Stimulated activated CD8-positive, alpha-beta memory T cell treated with anti-CD3 and anti-CD28 coated beads, Interleukin-7, amount 100 ng/mL, for 4 hours (primary cell): Measurements from ENCODE around the gene ITIH3.

ENCODE experiments used
- DNase-seq, 2 donors: peaks; one replicate each; pipeline ENCODE4 v3.0.0-alpha.2; 2020; ENCODE audit warnings: low read depth in 2 of 2

The ITIH3 gene

GRCh38 chr3:52779837-52780585 is 14.6 kb upstream of the ITIH3 start:
- DNase-seq = no peak

GRCh38 chr3:52781741-52782140 is 12.9 kb upstream of the ITIH3 start:
- no peak for DNase-seq

GRCh38 chr3:52782412-52783210 is 12.0 kb upstream of the ITIH3 start:
- no peak for DNase-seq

- DNase-seq = no peak
Observed at GRCh38 chr3:52783211-52783555, 11.4 kb upstream of the ITIH3 start.

GRCh38 chr3:52784021-52784621 is 10.5 kb upstream of the ITIH3 start:
- no peak for DNase-seq

- DNase-seq = no peak
Observed at GRCh38 chr3:52784931-52785590, 9.5 kb upstream of the ITIH3 start.

- no peak for DNase-seq
Observed at GRCh38 chr3:52786330-52787215, 8.0 kb upstream of the ITIH3 start.

GRCh38 chr3:52787246-52787645 is 7.3 kb upstream of the ITIH3 start:
- no peak for DNase-seq

GRCh38 chr3:52787672-52788625 is 6.6 kb upstream of the ITIH3 start:
- no peak for DNase-seq

- DNase-seq = no peak
Observed at GRCh38 chr3:52788890-52789745, 5.5 kb upstream of the ITIH3 start.

GRCh38 chr3:52789746-52790040 is 4.9 kb upstream of the ITIH3 start:
- DNase-seq = no peak

- DNase-seq = no peak
Observed at GRCh38 chr3:52790337-52790736, 4.3 kb upstream of the ITIH3 start.

- no peak for DNase-seq
Observed at GRCh38 chr3:52790741-52791140, 3.9 kb upstream of the ITIH3 start.

GRCh38 chr3:52791366-52791765 is 3.2 kb upstream of the ITIH3 start:
- no peak for DNase-seq

GRCh38 chr3:52791928-52792327 is 2.7 kb upstream of the ITIH3 start:
- DNase-seq = no peak

- no peak for DNase-seq
Observed at GRCh38 chr3:52792413-52792812, 2.2 kb upstream of the ITIH3 start.

- DNase-seq = no peak
Observed at GRCh38 chr3:52792961-52793695, 1.5 kb upstream of the ITIH3 start.

- DNase-seq = no peak
Observed at GRCh38 chr3:52793702-52794611, 639 bp upstream of the ITIH3 start.
